OCI-LY7 (cell line): ENCODE data around the gene CEP72.

Experiments
- CTCF ChIP-seq: fragments of 200-600 bp; sonication (generic); conservative IDR thresholded peaks from 2 replicates; pipeline ENCODE4 v1.5.1; 2014; ENCODE audit warnings: mild to moderate bottlenecking, antibody characterized with exemption, low read length, moderate library complexity, mixed read lengths
- EZH2phosphoT487 ChIP-seq: fragments of 200-600 bp; sonication (generic); IDR thresholded peaks from 2 replicates; pipeline ENCODE4 v1.6.1; 2018; ENCODE audit warnings: low read depth, borderline replicate concordance, mild to moderate bottlenecking, mixed run types, antibody characterized with exemption, low read length, moderate library complexity, mixed read lengths

- TF ChIP-seq CTCF = no peak
- TF ChIP-seq EZH2phosphoT487 = no peak
These were observed 14.7 kb downstream of the CEP72 start for GRCh38 chr5:626850-627249.
